Endodermal cell (in vitro differentiated cells): ENCODE data around the gene TTC16. TPM values are rescaled to one million over a fixed set of nuclear protein-coding genes. Genes with fewer than 3 reads are reported as not detected.

Source experiments
- DNase-seq: peaks from one replicate; pipeline ENCODE4 v3.0.0-alpha.2; 2017
- H3K27ac ChIP-seq: 2 replicates; pipeline ENCODE4 v1.5.1; 2013; ENCODE audit warnings: mild to moderate bottlenecking, low read depth, low read length, moderate library complexity
- H3K27me3 ChIP-seq: 2 replicates; pipeline ENCODE4 v1.6.1; 2013; ENCODE audit warnings: mild to moderate bottlenecking, low read length, moderate library complexity; ENCODE audit not compliant: insufficient read depth, control insufficient read depth, poor library complexity, severe bottlenecking
- H3K36me3 ChIP-seq: 2 replicates; pipeline ENCODE4 v1.7.0; 2013; ENCODE audit warnings: mild to moderate bottlenecking, low read length, moderate library complexity; ENCODE audit not compliant: control insufficient read depth, insufficient read depth
- H3K4me1 ChIP-seq: one replicate; pipeline ENCODE4 v1.7.0; 2013; ENCODE audit warnings: low read length; ENCODE audit not compliant: control insufficient read depth, insufficient read depth
- H3K4me3 ChIP-seq: 2 replicates; pipeline ENCODE4 v1.5.1; 2013; ENCODE audit warnings: mild to moderate bottlenecking, low read length, moderate library complexity
- H3K9ac ChIP-seq: 2 replicates; pipeline ENCODE4 v1.6.1; 2013; ENCODE audit warnings: mild to moderate bottlenecking, low read length, moderate library complexity; ENCODE audit not compliant: poor library complexity, severe bottlenecking; ENCODE audit errors: extremely low read depth
- H3K9me3 ChIP-seq: 2 replicates; pipeline ENCODE4 v1.6.1; 2013; ENCODE audit warnings: mild to moderate bottlenecking, low read length, moderate library complexity; ENCODE audit not compliant: control insufficient read depth
- H3K27ac Mint-ChIP-seq: 2 replicates; pipeline ENCODE4 v1.8.0; 2020; ENCODE audit warnings: mixed read lengths
- H3K27me3 Mint-ChIP-seq: 2 replicates; pipeline ENCODE4 v1.8.0; 2021; ENCODE audit warnings: mild to moderate bottlenecking, mixed read lengths; ENCODE audit not compliant: insufficient read depth
- H3K36me3 Mint-ChIP-seq: 2 replicates; pipeline ENCODE4 v1.8.0; 2020; ENCODE audit warnings: low read depth, mixed read lengths
- H3K4me1 Mint-ChIP-seq: 2 replicates; pipeline ENCODE4 v1.8.0; 2020; ENCODE audit warnings: mixed read lengths
- H3K4me3 Mint-ChIP-seq: 2 replicates; pipeline ENCODE4 v1.8.0; 2020; ENCODE audit warnings: mild to moderate bottlenecking, moderate library complexity, mixed read lengths
- H3K9me3 Mint-ChIP-seq: 2 replicates; pipeline ENCODE4 v1.8.0; 2020; ENCODE audit warnings: mild to moderate bottlenecking, mixed read lengths
- WGBS, 2 experiments: methylation state at CpG; one replicate each; pipeline versions ENCODE4 v1.1.5 to v1.1.7; 2013; ENCODE audit warnings: missing lambda C conversion rate in 2 of 2, mixed read lengths in 1 of 2; ENCODE audit not compliant: insufficient coverage in 1 of 2, insufficient read length in 1 of 2; 5-methylcytosine and 5-hydroxymethylcytosine counted together
- total RNA-seq, 2 donors: library from RNA; stranded (reverse); fragmentation: NEBNext Ultra II Directional in 1 of 2; extraction: Animal tissue kit (Norgen Biotek cat#: 25700) in 1 of 2; gene quantifications; 2 replicates in 1 of 2; 3 replicates in 1 of 2; pipeline ENCODE4 v1.2.1, GENCODE V29; 2021
- TF ChIP-seq, protein P1 (sequence below): fragments of 200-600 bp; sonication (generic); conservative IDR thresholded peaks from 2 replicates; pipeline ENCODE4 v1.5.0; 2021; ENCODE audit warnings: antibody characterized with exemption, mild to moderate bottlenecking

The TTC16 gene
- total RNA-seq, 2 donors from 2014 or later, result not detected

DNA sequence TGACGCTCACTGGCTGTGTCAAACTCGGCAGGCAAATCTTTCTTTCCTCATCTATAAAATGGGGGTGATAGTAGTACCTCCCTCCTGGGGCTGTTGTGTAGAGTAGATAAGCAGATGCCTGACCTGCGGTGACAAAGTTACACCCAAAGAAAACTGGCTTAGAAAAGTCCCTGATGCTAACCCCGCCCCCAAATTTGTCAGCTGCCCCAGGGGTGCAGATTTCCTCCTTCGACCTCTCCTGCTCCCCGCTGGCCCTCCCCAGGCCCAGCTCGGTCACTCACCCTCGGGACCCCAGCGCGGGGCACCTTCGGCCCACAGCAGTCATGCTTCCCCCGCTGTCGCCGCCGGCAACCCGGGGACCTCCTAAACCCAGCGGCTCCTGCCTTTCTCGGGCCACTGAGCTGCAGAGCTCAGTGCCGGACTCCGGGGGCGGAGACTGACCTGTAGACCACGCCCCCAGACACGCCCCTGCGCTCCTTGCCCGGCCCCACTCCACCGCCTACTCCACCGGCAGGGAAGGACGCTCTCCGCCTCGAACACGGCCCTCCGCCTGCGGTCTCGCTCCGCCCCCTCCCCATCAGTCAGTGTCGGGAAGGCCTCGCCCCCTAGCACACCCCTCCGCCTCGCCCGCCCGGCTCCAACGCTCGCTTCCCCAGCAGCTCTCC is 55.2 kb downstream of the TTC16 start:
- Histone ChIP-seq H3K4me1 (peaks cover 3% of the 10 kb centered on the region), H3K27ac (no peak overlapping the region), H3K9ac (no peak overlapping the region), H3K9me3 (no peaks in the 10 kb centered on the region), H3K27me3 (no peaks in the 10 kb centered on the region), H3K36me3 (no peaks in the 10 kb centered on the region), H3K4me3 (peak overlapping the region; percentile 76)
- Mint-ChIP-seq H3K27ac (peak overlapping the region; percentile 52), H3K4me3 (peak overlapping the region; percentile 60), H3K4me1 (peaks cover 8% of the 10 kb centered on the region), H3K36me3 (no peaks in the 10 kb centered on the region), H3K27me3 (peaks cover 10% of the 10 kb centered on the region), H3K9me3 (no peaks in the 10 kb centered on the region)
- DNase-seq, result peak; percentile 100
- TF ChIP-seq, protein P1, sequence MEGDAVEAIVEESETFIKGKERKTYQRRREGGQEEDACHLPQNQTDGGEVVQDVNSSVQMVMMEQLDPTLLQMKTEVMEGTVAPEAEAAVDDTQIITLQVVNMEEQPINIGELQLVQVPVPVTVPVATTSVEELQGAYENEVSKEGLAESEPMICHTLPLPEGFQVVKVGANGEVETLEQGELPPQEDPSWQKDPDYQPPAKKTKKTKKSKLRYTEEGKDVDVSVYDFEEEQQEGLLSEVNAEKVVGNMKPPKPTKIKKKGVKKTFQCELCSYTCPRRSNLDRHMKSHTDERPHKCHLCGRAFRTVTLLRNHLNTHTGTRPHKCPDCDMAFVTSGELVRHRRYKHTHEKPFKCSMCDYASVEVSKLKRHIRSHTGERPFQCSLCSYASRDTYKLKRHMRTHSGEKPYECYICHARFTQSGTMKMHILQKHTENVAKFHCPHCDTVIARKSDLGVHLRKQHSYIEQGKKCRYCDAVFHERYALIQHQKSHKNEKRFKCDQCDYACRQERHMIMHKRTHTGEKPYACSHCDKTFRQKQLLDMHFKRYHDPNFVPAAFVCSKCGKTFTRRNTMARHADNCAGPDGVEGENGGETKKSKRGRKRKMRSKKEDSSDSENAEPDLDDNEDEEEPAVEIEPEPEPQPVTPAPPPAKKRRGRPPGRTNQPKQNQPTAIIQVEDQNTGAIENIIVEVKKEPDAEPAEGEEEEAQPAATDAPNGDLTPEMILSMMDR, result no peak
- 1 to 4% methylated on average over 13 to 43 of the region's 43 CpGs for WGBS, 2 experiments

DNA sequence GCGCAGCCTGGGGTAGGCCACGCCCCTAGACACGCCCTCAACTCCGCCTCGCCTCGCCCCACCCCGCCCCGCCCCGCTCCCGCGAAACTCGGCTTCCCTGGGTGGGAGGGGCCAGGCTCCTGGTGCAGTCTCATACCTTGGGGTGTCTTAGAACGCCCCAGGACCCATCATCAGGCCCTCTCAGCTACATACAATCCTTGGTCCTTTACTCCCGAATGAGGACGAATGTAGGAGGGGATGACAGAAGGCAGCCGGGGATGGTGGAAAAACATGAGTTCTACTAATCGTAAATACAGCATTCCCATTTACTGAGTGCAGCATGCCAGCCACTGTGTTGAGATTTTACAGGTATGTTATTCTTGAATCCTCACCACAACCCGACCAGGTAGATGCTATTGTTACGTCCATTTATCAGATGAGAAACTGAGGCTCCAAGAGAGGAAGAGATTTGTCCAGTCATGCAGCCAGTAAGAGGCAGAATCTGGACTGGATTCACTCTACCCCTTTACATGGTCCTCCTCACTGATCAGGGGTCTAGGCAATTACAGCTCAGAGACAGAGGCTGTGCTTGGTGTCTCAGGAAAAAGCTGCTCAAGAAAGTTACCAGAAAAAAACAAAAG is 55.8 kb downstream of the TTC16 start:
- Mint-ChIP-seq H3K4me1 (peaks cover 8% of the 10 kb centered on the region), H3K36me3 (no peaks in the 10 kb centered on the region), H3K27ac (no peak overlapping the region), H3K4me3 (peak overlapping the region; percentile 60), H3K9me3 (no peaks in the 10 kb centered on the region), H3K27me3 (peaks cover 8% of the 10 kb centered on the region)
- H3K27ac ChIP-seq, result no peak overlapping the region
- no peaks in the 10 kb centered on the region for H3K27me3 ChIP-seq
- H3K4me1 ChIP-seq, result peaks cover 3% of the 10 kb centered on the region
- no peak overlapping the region for H3K4me3 ChIP-seq
- WGBS, 2 experiments, result 11 to 26% methylated on average over 6 to 19 of the region's 19 CpGs
- TF ChIP-seq, protein P1, result no peak
- H3K36me3 ChIP-seq, result no peaks in the 10 kb centered on the region
- DNase-seq, result no peak
- no peaks in the 10 kb centered on the region for H3K9me3 ChIP-seq
- H3K9ac ChIP-seq, result no peak overlapping the region

DNA sequence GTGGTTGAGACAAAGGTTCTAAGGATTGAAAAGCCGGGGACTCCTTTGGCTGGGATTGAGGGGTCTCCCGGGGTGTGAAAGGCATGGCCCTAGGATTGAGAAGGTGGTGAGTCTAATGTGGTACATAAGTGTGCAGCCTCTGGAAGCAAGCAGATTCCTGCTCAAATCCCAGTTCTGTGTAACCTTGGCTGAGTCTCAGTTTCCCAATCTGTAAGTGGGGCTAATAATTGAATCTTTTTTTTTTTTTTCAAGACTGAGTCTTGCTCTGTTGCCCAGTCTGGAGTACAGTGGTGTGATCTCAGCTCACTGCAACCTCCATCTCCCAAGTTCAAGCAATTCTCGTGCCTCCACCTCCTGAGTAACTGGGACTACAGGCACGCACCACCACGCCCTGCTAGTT is 56.7 kb downstream of the TTC16 start:
- Mint-ChIP-seq H3K27ac (no peak overlapping the region), H3K9me3 (no peaks in the 10 kb centered on the region), H3K4me1 (peaks cover 8% of the 10 kb centered on the region), H3K27me3 (peaks cover 8% of the 10 kb centered on the region), H3K36me3 (no peaks in the 10 kb centered on the region), H3K4me3 (no peak overlapping the region)
- Histone ChIP-seq H3K9me3 (no peaks in the 10 kb centered on the region), H3K4me1 (peaks cover 3% of the 10 kb centered on the region), H3K27ac (no peak overlapping the region), H3K4me3 (no peak overlapping the region), H3K27me3 (no peaks in the 10 kb centered on the region), H3K9ac (no peak overlapping the region), H3K36me3 (no peaks in the 10 kb centered on the region)
- TF ChIP-seq, protein P1, result no peak
- no peak for DNase-seq
- 94 to 95% methylated on average over 4 to 5 of the region's 5 CpGs for WGBS, 2 experiments
